ENCODE data around the gene KIAA1191.

GRCh38 chr5:176396330-176396729 lies 34.8 kb upstream of the KIAA1191 start:
- TF ChIP-seq CTCF (conservative IDR thresholded peaks at IDR 0.05 in 1 of 2, IDR thresholded peaks at IDR 0.05 in 1 of 2; ENCODE audit: extremely low read depth in 1 of 2, insufficient read depth in 1 of 2, low read depth in 1 of 2, low read length in 2 of 2) (no peak), EZH2 (IDR thresholded peaks at IDR 0.05; ENCODE audit: borderline replicate concordance, low read length) (no peak)
